Measurements from ENCODE around the gene HMGXB3.

DNA sequence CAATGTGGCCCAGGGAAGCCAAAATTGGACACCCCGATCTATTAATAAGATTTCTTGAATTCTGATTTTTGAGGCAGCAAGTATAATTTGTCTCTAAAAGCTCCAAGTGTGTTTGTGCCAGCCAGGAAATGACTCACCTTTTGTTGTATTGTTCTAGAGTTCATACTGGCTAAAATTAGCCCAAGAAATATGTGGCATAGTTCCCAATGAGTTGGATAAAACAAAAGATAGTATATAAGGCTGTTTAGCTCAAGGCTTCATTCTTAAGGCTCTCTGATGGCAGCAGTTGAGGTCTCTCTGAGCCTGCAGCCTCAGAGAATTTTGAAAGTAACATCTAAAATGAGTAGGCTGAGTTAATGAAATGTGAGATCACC lies 21.6 kb downstream of the HMGXB3 start:
- TF ChIP-seq CTCF (IDR thresholded peaks at IDR 0.05 in 4 of 5, conservative IDR thresholded peaks at IDR 0.05 in 1 of 5): no peak
- TF ChIP-seq POLR2A (IDR thresholded peaks at IDR 0.05): no peak
